ENCODE data around the gene COL26A1.
A peak's percentile ranks its signal among the peaks of the same experiment; 100 is the strongest.

COL26A1 gene

GRCh38 chr7:101575168-101575567 lies 212.5 kb downstream of the COL26A1 start:
- Histone ChIP-seq H3K36me3 (ENCODE audit: insufficient read depth, low read depth, low read length) (no peaks in the 10 kb centered on the region), H3K9ac (ENCODE audit: low read depth, low read length) (peak overlapping the region; percentile 62; the same call in 1 of the 2 replicates), H3K4me1 (ENCODE audit: insufficient read depth, low read length) (peaks cover 14% of the 10 kb centered on the region; the same call in 1 of the 2 replicates), H3K27ac (ENCODE audit: low read length) (peak overlapping the region; percentile 93), H3K27me3 (ENCODE audit: insufficient read depth, low read length) (no peaks in the 10 kb centered on the region), H3K4me3 (ENCODE audit: low read length) (peak overlapping the region; percentile 29; the same call in 1 of the 2 replicates), H3K9me3 (ENCODE audit: insufficient read depth, low read depth, low read length) (peaks cover 26% of the 10 kb centered on the region)

- Histone ChIP-seq H3K36me3 (ENCODE audit: insufficient read depth, low read depth, low read length) (no peaks in the 10 kb centered on the region), H3K9me3 (ENCODE audit: insufficient read depth, low read depth, low read length) (peaks cover 26% of the 10 kb centered on the region), H3K4me1 (ENCODE audit: insufficient read depth, low read length) (peaks cover 14% of the 10 kb centered on the region; the same call in 1 of the 2 replicates), H3K27me3 (ENCODE audit: insufficient read depth, low read length) (no peaks in the 10 kb centered on the region), H3K9ac (ENCODE audit: low read depth, low read length) (peak overlapping the region; percentile 46; the same call in 1 of the 2 replicates), H3K4me3 (ENCODE audit: low read length) (peak overlapping the region; percentile 29; the same call in 1 of the 2 replicates), H3K27ac (ENCODE audit: low read length) (peak overlapping the region; percentile 60)
Observed at GRCh38 chr7:101575721-101576120, 213.0 kb downstream of the COL26A1 start.

- no peak overlapping the region for H3K4me3 ChIP-seq (ENCODE audit: low read length)
Observed at GRCh38 chr7:101576998-101577397, 214.3 kb downstream of the COL26A1 start.

GRCh38 chr7:101578552-101578951 lies 215.9 kb downstream of the COL26A1 start:
- peaks cover 14% of the 10 kb centered on the region; the same call in 1 of the 2 replicates for H3K4me1 ChIP-seq (ENCODE audit: insufficient read depth, low read length)
- no peaks in the 10 kb centered on the region for H3K36me3 ChIP-seq (ENCODE audit: insufficient read depth, low read depth, low read length)
- H3K27me3 ChIP-seq (ENCODE audit: insufficient read depth, low read length), result no peaks in the 10 kb centered on the region
- no peak overlapping the region for H3K9ac ChIP-seq (ENCODE audit: low read depth, low read length)
- H3K9me3 ChIP-seq (ENCODE audit: insufficient read depth, low read depth, low read length), result peaks cover 12% of the 10 kb centered on the region
- no peak overlapping the region for H3K4me3 ChIP-seq (ENCODE audit: low read length)
- no peak overlapping the region for H3K27ac ChIP-seq (ENCODE audit: low read length)

More at GRCh38 chr7:101576998-101577397, 214.3 kb downstream of the COL26A1 start:
- Histone ChIP-seq H3K27ac (ENCODE audit: low read length) (no peak overlapping the region), H3K27me3 (ENCODE audit: insufficient read depth, low read length) (no peaks in the 10 kb centered on the region), H3K9ac (ENCODE audit: low read depth, low read length) (no peak overlapping the region), H3K4me1 (ENCODE audit: insufficient read depth, low read length) (peaks cover 14% of the 10 kb centered on the region; the same call in 1 of the 2 replicates), H3K36me3 (ENCODE audit: insufficient read depth, low read depth, low read length) (no peaks in the 10 kb centered on the region), H3K9me3 (ENCODE audit: insufficient read depth, low read depth, low read length) (peaks cover 26% of the 10 kb centered on the region)

- Histone ChIP-seq H3K27me3 (ENCODE audit: insufficient read depth, low read length) (no peaks in the 10 kb centered on the region), H3K4me3 (ENCODE audit: low read length) (no peak overlapping the region), H3K36me3 (ENCODE audit: insufficient read depth, low read depth, low read length) (no peaks in the 10 kb centered on the region), H3K4me1 (ENCODE audit: insufficient read depth, low read length) (peaks cover 4% of the 10 kb centered on the region; the same call in 1 of the 2 replicates), H3K9me3 (ENCODE audit: insufficient read depth, low read depth, low read length) (peaks cover 7% of the 10 kb centered on the region), H3K9ac (ENCODE audit: low read depth, low read length) (no peak overlapping the region), H3K27ac (ENCODE audit: low read length) (no peak overlapping the region)
Observed at GRCh38 chr7:101580596-101580995, 217.9 kb downstream of the COL26A1 start.

GRCh38 chr7:101581891-101582290 lies 219.2 kb downstream of the COL26A1 start:
- Histone ChIP-seq H3K36me3 (ENCODE audit: insufficient read depth, low read depth, low read length) (no peaks in the 10 kb centered on the region), H3K27me3 (ENCODE audit: insufficient read depth, low read length) (no peaks in the 10 kb centered on the region), H3K4me1 (ENCODE audit: insufficient read depth, low read length) (no peaks in the 10 kb centered on the region), H3K9ac (ENCODE audit: low read depth, low read length) (no peak overlapping the region), H3K4me3 (ENCODE audit: low read length) (no peak overlapping the region), H3K9me3 (ENCODE audit: insufficient read depth, low read depth, low read length) (peaks cover 3% of the 10 kb centered on the region), H3K27ac (ENCODE audit: low read length) (no peak overlapping the region)

GRCh38 chr7:101582971-101583370 lies 220.3 kb downstream of the COL26A1 start:
- Histone ChIP-seq H3K27ac (ENCODE audit: low read length) (no peak overlapping the region), H3K4me3 (ENCODE audit: low read length) (no peak overlapping the region), H3K27me3 (ENCODE audit: insufficient read depth, low read length) (no peaks in the 10 kb centered on the region), H3K4me1 (ENCODE audit: insufficient read depth, low read length) (no peaks in the 10 kb centered on the region), H3K9ac (ENCODE audit: low read depth, low read length) (no peak overlapping the region), H3K36me3 (ENCODE audit: insufficient read depth, low read depth, low read length) (no peaks in the 10 kb centered on the region), H3K9me3 (ENCODE audit: insufficient read depth, low read depth, low read length) (no peaks in the 10 kb centered on the region; the same call in 1 of the 2 replicates)

- Histone ChIP-seq H3K9me3 (ENCODE audit: insufficient read depth, low read depth, low read length) (no peaks in the 10 kb centered on the region; the same call in 1 of the 2 replicates), H3K4me1 (ENCODE audit: insufficient read depth, low read length) (no peaks in the 10 kb centered on the region)
Observed at GRCh38 chr7:101586078-101586905, 223.6 kb downstream of the COL26A1 start.

GRCh38 chr7:101586906-101587677 lies 224.4 kb downstream of the COL26A1 start:
- Histone ChIP-seq H3K27me3 (ENCODE audit: insufficient read depth, low read length) (no peaks in the 10 kb centered on the region), H3K27ac (ENCODE audit: low read length) (no peak overlapping the region), H3K9ac (ENCODE audit: low read depth, low read length) (no peak overlapping the region), H3K36me3 (ENCODE audit: insufficient read depth, low read depth, low read length) (no peaks in the 10 kb centered on the region), H3K9me3 (ENCODE audit: insufficient read depth, low read depth, low read length) (no peaks in the 10 kb centered on the region; the same call in 1 of the 2 replicates), H3K4me1 (ENCODE audit: insufficient read depth, low read length) (no peaks in the 10 kb centered on the region), H3K4me3 (ENCODE audit: low read length) (no peak overlapping the region)

More at GRCh38 chr7:101586078-101586905, 223.6 kb downstream of the COL26A1 start:
- no peak overlapping the region for H3K9ac ChIP-seq (ENCODE audit: low read depth, low read length)
- no peak overlapping the region for H3K27ac ChIP-seq (ENCODE audit: low read length)
- H3K36me3 ChIP-seq (ENCODE audit: insufficient read depth, low read depth, low read length), result no peaks in the 10 kb centered on the region
- H3K4me3 ChIP-seq (ENCODE audit: low read length), result no peak overlapping the region
- no peaks in the 10 kb centered on the region for H3K27me3 ChIP-seq (ENCODE audit: insufficient read depth, low read length)

- no peak overlapping the region for H3K27ac ChIP-seq (ENCODE audit: low read length)
- H3K9me3 ChIP-seq (ENCODE audit: insufficient read depth, low read depth, low read length), result no peaks in the 10 kb centered on the region; the same call in 1 of the 2 replicates
- no peak overlapping the region for H3K9ac ChIP-seq (ENCODE audit: low read depth, low read length)
- H3K4me3 ChIP-seq (ENCODE audit: low read length), result no peak overlapping the region
- no peaks in the 10 kb centered on the region for H3K36me3 ChIP-seq (ENCODE audit: insufficient read depth, low read depth, low read length)
- H3K4me1 ChIP-seq (ENCODE audit: insufficient read depth, low read length), result no peaks in the 10 kb centered on the region
- H3K27me3 ChIP-seq (ENCODE audit: insufficient read depth, low read length), result no peaks in the 10 kb centered on the region
Observed at GRCh38 chr7:101588131-101588935, 225.7 kb downstream of the COL26A1 start.

- Histone ChIP-seq H3K9ac (ENCODE audit: low read depth, low read length) (no peak overlapping the region), H3K9me3 (ENCODE audit: insufficient read depth, low read depth, low read length) (no peaks in the 10 kb centered on the region), H3K27me3 (ENCODE audit: insufficient read depth, low read length) (no peaks in the 10 kb centered on the region), H3K4me1 (ENCODE audit: insufficient read depth, low read length) (no peaks in the 10 kb centered on the region), H3K27ac (ENCODE audit: low read length) (no peak overlapping the region), H3K4me3 (ENCODE audit: low read length) (no peak overlapping the region), H3K36me3 (ENCODE audit: insufficient read depth, low read depth, low read length) (no peaks in the 10 kb centered on the region)
Observed at GRCh38 chr7:101589052-101589451, 226.4 kb downstream of the COL26A1 start.
